B cell (primary cell): ENCODE measurements around the gene ARL6IP4. TPM values are rescaled to one million over a fixed set of nuclear protein-coding genes. Genes with fewer than 3 reads are reported as not detected.

Experiments
- ATAC-seq: fragments of 200-7000 bp; cut with Tn5 transposase; one replicate; pipeline ENCODE4 v1.10.0; 2021; ENCODE audit warnings: low read depth, mild to moderate bottlenecking, moderate number of reproducible peaks, moderate library complexity
- CTCF ChIA-PET: fragments of 350-600 bp; sonication (Branson Sonifier 250); formaldehyde crosslinking; loops from one replicate; lab custom pipeline; 2021; ENCODE audit warnings: antibody characterized with exemption, inconsistent platforms; lab: Charles Lee
- POLR2A ChIA-PET: fragments of 350-600 bp; sonication (Branson Sonifier 250); formaldehyde crosslinking; loops from one replicate; lab custom pipeline; 2021; ENCODE audit warnings: antibody characterized with exemption; lab: Charles Lee
- DNase-seq: peaks from one replicate; pipeline ENCODE4 v3.0.0; 2013
- H2AFZ ChIP-seq: 2 replicates; pipeline ENCODE4 v1.6.1; 2012; ENCODE audit warnings: mild to moderate bottlenecking, low read depth, low read length; ENCODE audit not compliant: insufficient read depth, poor library complexity, severe bottlenecking
- H3K27ac ChIP-seq, 2 donors: 1 replicate in 1 of 2; 2 replicates in 1 of 2; pipeline ENCODE4 v1.5.1; 2012 to 2013; ENCODE audit warnings: low read length in 2 of 2, mild to moderate bottlenecking in 2 of 2, moderate library complexity in 1 of 2
- H3K27me3 ChIP-seq, 4 experiments: fragments of 200-600 bp in 1 of 4; sonication (generic) in 1 of 4; replicated peaks in 1 of 4; 1 replicate in 2 of 4; 2 replicates in 2 of 4; pipeline versions ENCODE4 v1.6.1 to v1.7.0; 2013 to 2016; ENCODE audit warnings: low read length in 3 of 4, mild to moderate bottlenecking in 2 of 4, mixed read lengths in 1 of 4, moderate library complexity in 1 of 4; ENCODE audit not compliant: insufficient read depth in 4 of 4, control insufficient read depth in 3 of 4; ENCODE audit errors: control extremely low read depth in 1 of 4
- H3K36me3 ChIP-seq, 2 experiments: replicated peaks in 1 of 2; 1 replicate in 1 of 2; 2 replicates in 1 of 2; pipeline versions ENCODE4 v1.6.1 to v1.7.1; 2013; ENCODE audit warnings: low read length in 1 of 2; ENCODE audit not compliant: insufficient read depth in 2 of 2, control insufficient read depth in 1 of 2; ENCODE audit errors: control extremely low read depth in 1 of 2, extremely low read depth in 1 of 2
- H3K4me1 ChIP-seq, 2 donors: fragments of 200-600 bp in 1 of 2; sonication (generic) in 1 of 2; 1 replicate in 1 of 2; 2 replicates in 1 of 2; pipeline versions ENCODE4 v1.5.1 to v1.6.1; 2013 to 2017; ENCODE audit warnings: low read length in 2 of 2; ENCODE audit not compliant: control insufficient read depth in 2 of 2, insufficient read depth in 2 of 2
- H3K4me2 ChIP-seq: replicated peaks from 2 replicates; pipeline ENCODE3; 2012; ENCODE audit warnings: mild to moderate bottlenecking, low read depth, low read length; ENCODE audit not compliant: poor library complexity, severe bottlenecking
- H3K4me3 ChIP-seq, 5 experiments: fragments of 200-600 bp in 1 of 5; sonication (generic) in 1 of 5; 1 replicate in 3 of 5; 2 replicates in 2 of 5; pipeline versions ENCODE4 v1.5.1 to v1.7.0; 2011 to 2016; ENCODE audit warnings: low read length in 4 of 5, mild to moderate bottlenecking in 4 of 5, low read depth in 2 of 5, control low read depth in 1 of 5, moderate library complexity in 1 of 5; ENCODE audit not compliant: insufficient read depth in 1 of 5; ENCODE audit errors: control extremely low read depth in 1 of 5, extremely low read depth in 1 of 5
- H3K79me2 ChIP-seq: fragments of 200-600 bp; sonication (generic); one replicate; pipeline ENCODE4 v1.6.0; 2016; ENCODE audit warnings: low read length; ENCODE audit not compliant: control insufficient read depth, insufficient read depth
- H3K9ac ChIP-seq: fragments of 200-600 bp; sonication (generic); 2 replicates; pipeline ENCODE4 v1.6.1; 2017; ENCODE audit warnings: mild to moderate bottlenecking, low read length, moderate library complexity
- H3K9me3 ChIP-seq, 3 donors: one replicate each; pipeline versions ENCODE4 v1.6.1 to v1.7.1; 2013; ENCODE audit warnings: low read length in 2 of 3; ENCODE audit not compliant: control insufficient read depth in 2 of 3, insufficient read depth in 1 of 3; ENCODE audit errors: control extremely low read depth in 1 of 3
- H4K20me1 ChIP-seq: 2 replicates; pipeline ENCODE4 v1.6.0; 2012; ENCODE audit warnings: mild to moderate bottlenecking, low read length; ENCODE audit not compliant: insufficient read depth, control insufficient read depth, poor library complexity, severe bottlenecking
- H3K27ac Mint-ChIP-seq: one replicate; pipeline ENCODE4 v1.8.0; 2021; ENCODE audit warnings: mixed read lengths
- H3K27me3 Mint-ChIP-seq: one replicate; pipeline ENCODE4 v1.8.0; 2021; ENCODE audit warnings: mixed read lengths
- H3K4me1 Mint-ChIP-seq: one replicate; pipeline ENCODE4 v1.8.0; 2021; ENCODE audit warnings: mixed read lengths
- H3K4me3 Mint-ChIP-seq: one replicate; pipeline ENCODE4 v1.8.0; 2021; ENCODE audit warnings: mixed read lengths
- H3K9me3 Mint-ChIP-seq: one replicate; pipeline ENCODE4 v1.8.0; 2022; ENCODE audit warnings: mixed read lengths; ENCODE audit not compliant: insufficient read depth
- CTCF ChIP-seq: fragments of 200-600 bp; IDR thresholded peaks from one replicate; pipeline ENCODE4 v1.8.0; 2022; ENCODE audit warnings: antibody characterized with exemption, mild to moderate bottlenecking
- EZH2 ChIP-seq: IDR thresholded peaks from 2 replicates; pipeline ENCODE4 v1.6.1; 2012; ENCODE audit warnings: borderline replicate concordance, low read depth, mild to moderate bottlenecking, moderate library complexity, low read length; ENCODE audit not compliant: insufficient read depth, poor library complexity, severe bottlenecking
- WGBS: methylation state at CpG from one replicate; pipeline ENCODE4 v1.1.5; 2013; ENCODE audit warnings: missing lambda C conversion rate; ENCODE audit not compliant: insufficient coverage; 5-methylcytosine and 5-hydroxymethylcytosine counted together
- intact Hi-C: fragments of 100-400 bp; cut with micrococcal nuclease; formaldehyde crosslinking; loops from one replicate; pipeline ENCODE4 v1.10.0; 2022
- polyA plus RNA-seq: library from polyadenylated mRNA; depleted of rRNA; stranded (reverse); fragments of >200 nt; gene quantifications from 2 replicates; pipeline ENCODE4 v1.2.3, GENCODE V29; 2012
- total RNA-seq, 2 donors: library from RNA; stranded (reverse); fragments of 120-200 nt in 1 of 2; gene quantifications; 1 replicate in 1 of 2; 2 replicates in 1 of 2; pipeline versions ENCODE4 v1.2.3 to v1.2.4, GENCODE V29; 2013 to 2022

The ARL6IP4 gene
- total and polyA plus RNA-seq, 2 donors (not counting 1 experiment from before 2014, with no cell fraction given) = 165 to 274 TPM

- H3K79me2 ChIP-seq = no peaks in the 10 kb centered on the region
- POLR2A ChIA-PET = interaction anchor here (0.6 kb wide), 1 partner anchor 168 kb away, joined by 4 read pairs; no protein-coding TSS in a partner anchor
- H3K27me3 ChIP-seq = no peaks in the 10 kb centered on the region
- H2AFZ ChIP-seq = no peak overlapping the region
- no peak overlapping the region for H3K27ac Mint-ChIP-seq
- CTCF ChIA-PET = no interaction called here
- H3K4me1 Mint-ChIP-seq = no peaks in the 10 kb centered on the region
- no peaks in the 10 kb centered on the region for H3K9me3 ChIP-seq
- no peaks in the 10 kb centered on the region for H3K4me1 ChIP-seq
- no peaks in the 10 kb centered on the region for H4K20me1 ChIP-seq
- no peak overlapping the region for H3K9ac ChIP-seq
- no peaks in the 10 kb centered on the region for H3K27me3 Mint-ChIP-seq
- no peak for TF ChIP-seq EZH2
- TF ChIP-seq CTCF = no peak
- H3K36me3 ChIP-seq = peaks cover 0 to 12% of the 10 kb centered on the region in 2 experiments
- no peak overlapping the region for H3K4me3 Mint-ChIP-seq
- no peak for DNase-seq
- no peak overlapping the region for H3K27ac ChIP-seq
- WGBS = 96% methylated on average over 20 of the region's 22 CpGs
- no peak overlapping the region for H3K4me3 ChIP-seq
- intact Hi-C loops = no loop called here
- H3K9me3 Mint-ChIP-seq = no peaks in the 10 kb centered on the region
- no peak overlapping the region for H3K4me2 ChIP-seq
- ATAC-seq = no peak
Observed at GRCh38 chr12:123005081-123005626, 24.7 kb downstream of the ARL6IP4 start.

DNA sequence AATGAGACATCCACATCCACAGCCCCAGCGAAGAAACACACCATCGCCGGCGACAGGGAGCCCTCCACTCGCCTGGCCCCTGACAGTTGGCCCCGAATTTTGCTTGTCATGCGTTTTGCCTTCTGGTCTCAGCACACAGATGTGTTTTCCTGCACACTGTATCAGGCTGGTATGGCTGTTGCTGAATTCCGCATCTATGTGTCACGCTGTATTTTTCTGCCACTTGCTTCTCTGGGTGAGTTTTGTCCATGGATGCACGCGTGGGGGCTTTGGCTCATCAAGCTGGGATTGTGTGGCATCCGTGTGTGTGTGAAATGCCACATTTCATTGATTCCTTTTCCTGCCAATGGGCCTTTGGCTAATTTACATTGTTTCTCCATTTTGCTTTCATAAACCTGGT lies 26.5 kb downstream of the ARL6IP4 start:
- 87% methylated on average over 12 of the region's 12 CpGs for WGBS
- no peak overlapping the region for H3K27ac ChIP-seq
- DNase-seq (no peak), ATAC-seq (no peak)
- no peak overlapping the region for H3K4me2 ChIP-seq
- TF ChIP-seq CTCF = no peak
- TF ChIP-seq EZH2 = no peak
- H4K20me1 ChIP-seq = no peaks in the 10 kb centered on the region
- H3K27me3 ChIP-seq = no peaks in the 10 kb centered on the region
- no peak overlapping the region for H3K9ac ChIP-seq
- POLR2A ChIA-PET = no interaction called here
- peaks cover 0 to 7% of the 10 kb centered on the region in 2 experiments for H3K36me3 ChIP-seq
- Mint-ChIP-seq H3K27me3 (no peaks in the 10 kb centered on the region), H3K27ac (no peak overlapping the region), H3K4me3 (no peak overlapping the region), H3K9me3 (no peaks in the 10 kb centered on the region), H3K4me1 (no peaks in the 10 kb centered on the region)
- no peak overlapping the region for H3K4me3 ChIP-seq
- intact Hi-C loops = no loop called here
- no peak overlapping the region for H2AFZ ChIP-seq
- no peaks in the 10 kb centered on the region for H3K4me1 ChIP-seq
- CTCF ChIA-PET = interaction anchor here (1.0 kb wide), 1 partner anchor 126 kb away, joined by 3 read pairs; no protein-coding TSS in a partner anchor
- peaks cover 3% of the 10 kb centered on the region for H3K79me2 ChIP-seq
- no peaks in the 10 kb centered on the region for H3K9me3 ChIP-seq
